NCI-H82 (cell line): Measurements from ENCODE around the gene CDH5.

ENCODE experiments used
- DNase-seq: peaks from one replicate; lab custom pipeline; 2025; lab: John Stamatoyannopoulos, UW

CDH5 gene

GRCh38 chr16:66373667-66374066 lies 7.2 kb downstream of the CDH5 start:
- no peak for DNase-seq

DNA sequence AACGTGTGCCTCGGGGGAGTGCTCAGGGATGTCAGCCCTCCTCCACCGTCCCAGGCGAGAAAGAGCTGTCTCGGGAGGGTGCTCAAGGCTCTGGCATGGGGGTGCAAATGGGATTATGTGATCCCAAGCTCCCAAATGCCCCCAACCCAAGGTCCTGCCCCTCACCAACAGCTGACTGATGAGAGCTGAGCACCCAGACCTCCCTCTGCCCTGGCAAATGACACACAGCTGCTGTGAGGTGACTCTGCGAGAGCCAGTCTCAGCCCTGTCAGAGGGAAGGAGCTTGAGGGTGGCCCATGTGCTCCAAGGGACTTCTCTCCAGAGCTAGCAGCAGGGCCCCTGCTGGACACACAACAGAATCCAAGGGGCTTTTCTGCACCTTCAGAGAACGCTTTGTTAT lies 7.7 kb downstream of the CDH5 start:
- peak; percentile 5 for DNase-seq

DNA sequence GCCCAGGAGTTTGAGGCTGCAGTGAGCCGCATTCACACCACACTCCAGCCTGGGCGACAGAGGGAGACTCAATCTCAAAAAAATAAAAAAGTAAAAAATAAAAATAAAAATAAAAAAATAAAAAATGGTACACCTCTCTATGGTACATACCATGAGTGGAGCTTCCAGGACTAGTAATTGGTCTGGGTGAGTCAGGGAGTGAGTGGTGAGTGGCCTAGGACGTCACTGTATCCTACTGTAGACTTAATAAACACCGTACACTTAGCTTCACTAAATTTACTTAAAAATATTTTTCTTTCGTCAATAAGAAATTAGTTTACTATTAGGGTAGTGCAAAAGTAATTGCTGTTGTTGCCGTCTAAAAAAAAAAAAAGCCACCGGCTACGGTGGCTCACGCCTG lies 9.0 kb downstream of the CDH5 start:
- DNase-seq = no peak

DNA sequence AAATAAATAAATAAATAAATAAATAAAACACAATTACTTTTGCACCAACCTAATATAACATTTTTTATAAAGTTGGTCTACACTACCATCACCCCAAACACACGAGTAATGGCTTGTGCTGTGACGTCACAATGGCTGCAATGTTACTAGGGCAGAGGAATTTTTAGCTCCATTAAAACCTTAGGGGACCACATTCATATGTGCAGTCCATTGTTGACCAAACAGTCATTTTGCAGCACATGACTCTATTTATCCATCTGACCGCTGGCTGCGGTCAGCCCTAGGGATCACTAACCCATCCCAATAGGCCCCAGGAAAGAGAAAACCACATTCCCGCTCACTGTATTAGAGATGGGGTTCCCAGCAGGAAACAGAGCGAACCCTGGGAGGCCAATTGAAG lies 9.6 kb downstream of the CDH5 start:
- no peak for DNase-seq

- DNase-seq = no peak
Measured at GRCh38 chr16:66376577-66377305, 10.2 kb downstream of the CDH5 start.

DNA sequence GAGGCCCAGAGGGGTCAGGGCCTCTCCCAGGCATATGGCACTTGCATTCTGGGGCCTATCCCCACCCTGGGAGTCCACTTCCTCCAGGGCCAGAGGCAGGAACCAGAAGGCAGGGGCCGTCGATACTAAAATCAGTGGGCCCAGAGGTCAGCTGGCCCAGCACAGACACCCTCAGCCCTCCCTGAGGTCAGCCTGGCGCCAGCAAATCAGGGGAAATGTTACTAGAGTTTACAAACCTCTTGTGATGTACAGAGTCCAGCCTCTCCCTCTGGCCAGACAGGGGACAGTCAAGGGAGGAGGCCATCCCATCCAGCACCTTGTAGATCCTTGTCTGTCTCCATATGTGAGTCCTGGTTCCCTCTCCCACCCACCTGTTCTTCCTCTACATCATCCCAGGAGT lies 10.8 kb downstream of the CDH5 start:
- DNase-seq = no peak

GRCh38 chr16:66378741-66379570 lies 12.5 kb downstream of the CDH5 start:
- no peak for DNase-seq

- no peak for DNase-seq
Measured at GRCh38 chr16:66379571-66379941, 13.1 kb downstream of the CDH5 start.

GRCh38 chr16:66380421-66380820 lies 13.9 kb downstream of the CDH5 start:
- no peak for DNase-seq

DNA sequence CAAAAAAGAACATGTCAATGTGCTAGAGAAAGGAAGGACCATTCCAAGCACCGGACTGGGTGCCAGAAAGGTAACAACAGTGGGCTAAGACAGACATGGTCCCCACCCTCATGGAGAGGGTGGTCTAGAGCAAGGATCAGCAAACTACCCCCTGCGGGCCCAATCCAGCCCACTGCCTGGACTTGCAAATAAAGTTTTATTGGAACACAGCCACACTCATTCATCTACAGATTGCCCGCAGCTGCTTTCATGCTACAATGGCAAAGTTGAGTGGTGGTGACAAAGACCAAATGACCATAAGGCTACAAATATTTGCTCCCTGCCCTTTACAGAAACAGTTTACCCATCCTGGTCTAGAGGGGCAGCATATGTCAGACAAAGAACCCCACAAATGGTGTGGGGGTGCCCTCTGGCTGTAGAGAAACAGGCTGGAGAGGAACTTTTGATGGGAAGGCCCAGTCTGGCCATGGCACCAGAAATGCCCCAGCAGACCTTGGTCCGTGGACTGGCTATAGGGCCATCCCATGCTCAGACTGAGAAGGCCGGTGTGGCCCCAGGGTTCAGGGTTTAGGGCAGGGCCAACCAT lies 15.2 kb downstream of the CDH5 start:
- no peak for DNase-seq

GRCh38 chr16:66382171-66382965 lies 15.9 kb downstream of the CDH5 start:
- DNase-seq = no peak

DNA sequence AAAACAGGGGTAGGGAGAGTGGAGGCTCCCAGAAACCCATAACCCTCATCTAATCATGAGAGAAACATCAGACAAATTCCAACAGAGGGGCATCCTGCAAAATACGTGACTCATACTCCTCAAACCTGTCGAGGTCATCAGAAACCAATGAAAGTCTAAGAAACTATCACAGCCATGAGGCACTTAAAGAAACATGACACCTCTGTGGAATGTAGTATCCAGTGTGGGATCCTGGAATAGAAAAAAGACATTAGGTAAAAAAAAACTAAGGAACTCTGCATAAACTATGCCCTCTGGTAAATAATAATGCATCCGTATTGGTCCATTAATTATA lies 16.4 kb downstream of the CDH5 start:
- DNase-seq = no peak

GRCh38 chr16:66383551-66383950 lies 17.1 kb downstream of the CDH5 start:
- DNase-seq = no peak

DNA sequence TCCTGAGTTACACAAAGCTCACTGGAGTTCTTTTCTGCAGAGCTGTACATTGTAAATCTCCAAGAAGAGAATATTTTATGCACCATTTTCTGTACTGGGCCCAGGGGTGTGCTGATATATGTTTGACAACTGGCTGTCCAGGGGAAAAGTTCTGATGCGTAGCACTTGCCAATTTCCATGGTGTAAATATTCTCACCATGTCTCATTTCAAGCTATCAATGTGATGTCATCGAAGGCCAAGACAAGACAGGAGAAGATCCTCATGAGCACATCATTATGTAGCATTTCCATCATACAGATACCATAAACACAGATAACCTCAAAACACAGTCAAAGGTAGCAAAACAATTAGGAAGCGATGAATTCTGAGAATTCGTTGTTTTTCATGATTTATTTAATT lies 18.9 kb downstream of the CDH5 start:
- no peak for DNase-seq

DNA sequence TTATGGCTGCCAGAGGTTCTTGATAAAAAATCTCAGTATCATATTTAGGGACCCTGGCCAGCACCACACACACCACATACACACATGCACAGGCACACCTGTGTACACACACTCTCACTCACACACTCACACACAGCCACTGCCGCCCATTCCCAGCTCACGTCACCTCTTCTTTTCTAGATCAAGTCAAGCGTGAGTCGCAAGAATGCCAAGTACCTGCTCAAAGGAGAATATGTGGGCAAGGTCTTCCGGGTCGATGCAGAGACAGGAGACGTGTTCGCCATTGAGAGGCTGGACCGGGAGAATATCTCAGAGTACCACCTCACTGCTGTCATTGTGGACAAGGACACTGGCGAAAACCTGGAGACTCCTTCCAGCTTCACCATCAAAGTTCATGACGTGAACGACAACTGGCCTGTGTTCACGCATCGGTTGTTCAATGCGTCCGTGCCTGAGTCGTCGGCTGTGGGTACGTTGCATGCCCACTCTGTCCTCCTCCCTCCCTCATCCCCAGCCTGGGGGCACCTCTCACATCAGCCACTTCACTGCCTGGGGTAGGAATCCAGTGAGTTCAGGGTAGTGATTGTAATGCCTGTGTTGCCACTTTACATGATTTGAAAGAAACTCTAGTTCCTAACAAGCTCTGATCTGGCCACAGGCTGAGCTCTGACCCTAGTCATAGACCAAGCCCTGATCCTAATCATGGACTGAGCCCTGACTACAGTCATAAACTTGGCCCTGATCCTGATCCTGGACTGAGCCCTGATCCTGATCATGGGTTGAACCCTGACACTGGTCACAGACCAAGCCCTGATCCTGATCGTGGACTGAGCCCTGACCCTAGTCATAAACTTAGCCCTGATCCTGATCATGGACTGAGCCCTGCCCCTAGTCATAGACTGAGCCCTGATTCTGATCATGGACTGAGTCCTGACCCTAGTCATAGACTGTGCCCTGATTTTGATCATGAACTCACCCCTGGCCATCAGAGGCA lies 20.4 kb downstream of the CDH5 start:
- DNase-seq = no peak

DNA sequence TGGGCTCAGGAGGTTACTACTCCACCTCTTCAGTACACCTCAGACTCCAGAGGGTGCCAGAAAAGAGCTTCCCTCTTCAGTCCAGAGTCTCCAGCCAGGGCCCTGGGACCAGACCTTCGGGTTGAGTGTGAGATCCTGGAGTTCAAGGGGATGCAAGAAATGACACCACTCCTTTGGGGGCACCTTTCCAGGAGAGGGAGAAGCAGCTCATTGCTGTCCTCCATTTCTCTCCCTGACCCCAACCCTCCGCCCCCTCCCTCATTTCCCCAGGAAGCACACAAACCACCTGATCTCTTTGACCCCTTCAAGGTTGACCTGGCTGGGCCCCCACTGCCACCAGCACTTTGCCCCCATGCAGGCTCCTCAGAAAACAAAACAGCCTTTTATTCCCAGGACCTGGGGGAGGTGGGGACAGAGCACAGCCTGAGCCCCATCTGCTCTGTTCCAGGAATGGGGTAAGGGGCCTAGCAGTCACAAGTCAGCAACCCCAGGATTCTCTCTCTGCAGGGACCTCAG lies 21.4 kb downstream of the CDH5 start:
- DNase-seq = no peak

DNA sequence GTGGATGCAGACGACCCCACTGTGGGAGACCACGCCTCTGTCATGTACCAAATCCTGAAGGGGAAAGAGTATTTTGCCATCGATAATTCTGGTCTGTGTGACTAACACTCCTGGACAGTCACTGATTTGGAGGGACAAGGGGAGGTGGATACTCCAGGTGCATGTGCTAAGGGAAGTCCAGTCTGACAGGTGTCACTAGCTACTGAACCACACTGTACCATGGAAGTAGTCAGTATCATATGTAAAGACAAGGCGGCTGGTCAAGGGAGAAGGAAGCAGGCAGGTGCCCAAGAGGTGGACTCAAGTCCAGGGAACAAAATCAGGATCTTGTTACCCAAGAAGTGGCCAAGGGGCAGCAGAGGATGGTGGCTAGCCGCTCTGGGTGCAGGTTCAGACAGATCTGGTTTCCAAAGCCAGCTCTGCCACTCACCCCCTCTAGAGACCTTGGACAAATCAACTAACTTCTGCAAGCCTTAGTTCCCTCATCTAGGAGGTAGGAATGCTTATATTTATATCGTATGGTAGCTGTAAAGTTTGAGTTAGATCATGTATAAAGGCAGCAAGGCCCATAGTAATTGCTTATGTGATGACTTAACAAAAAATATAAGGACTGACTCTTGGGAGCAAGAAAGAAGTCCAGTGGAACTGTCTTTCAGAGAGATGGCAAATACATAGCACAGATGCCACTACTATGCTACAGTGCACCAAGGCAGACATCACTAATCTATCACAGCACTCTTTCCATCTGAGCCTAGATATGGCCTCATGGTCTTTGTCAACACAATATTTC lies 22.1 kb downstream of the CDH5 start:
- DNase-seq = no peak

- DNase-seq = no peak
Measured at GRCh38 chr16:66389256-66390176, 23.0 kb downstream of the CDH5 start.
